Esophagus (tissue), 2 donors: Measurements from ENCODE around the gene GAS6. TPM values are rescaled to one million over a fixed set of nuclear protein-coding genes. Genes with fewer than 3 reads are reported as not detected.

Source experiments
- H3K27ac ChIP-seq, 2 donors: one replicate each; pipeline ENCODE4 v1.5.1; 2013; ENCODE audit warnings: low read depth in 2 of 2, mild to moderate bottlenecking in 2 of 2, inconsistent platforms in 1 of 2, low read length in 1 of 2, moderate library complexity in 1 of 2
- H3K27me3 ChIP-seq, 2 donors: one replicate each; pipeline ENCODE4 v1.6.1; 2013; ENCODE audit warnings: low read length in 2 of 2, control low read depth in 1 of 2, mild to moderate bottlenecking in 1 of 2; ENCODE audit not compliant: insufficient read depth in 2 of 2, control insufficient read depth in 1 of 2
- H3K36me3 ChIP-seq, 2 donors: one replicate each; pipeline ENCODE4 v1.6.1; 2013; ENCODE audit warnings: low read length in 1 of 2; ENCODE audit not compliant: control insufficient read depth in 2 of 2, insufficient read depth in 2 of 2
- H3K4me1 ChIP-seq, 2 donors: one replicate each; pipeline ENCODE4 v1.6.1; 2013; ENCODE audit warnings: low read length in 1 of 2; ENCODE audit not compliant: control insufficient read depth in 2 of 2, insufficient read depth in 2 of 2
- H3K4me3 ChIP-seq, 2 donors: one replicate each; pipeline ENCODE4 v1.5.1; 2013; ENCODE audit warnings: low read length in 2 of 2, mild to moderate bottlenecking in 2 of 2, low read depth in 1 of 2, moderate library complexity in 1 of 2
- H3K9me3 ChIP-seq, 2 donors: one replicate each; pipeline ENCODE4 v1.6.1; 2013; ENCODE audit warnings: mild to moderate bottlenecking in 2 of 2, low read depth in 1 of 2, low read length in 1 of 2, moderate library complexity in 1 of 2; ENCODE audit not compliant: control insufficient read depth in 2 of 2, insufficient read depth in 1 of 2
- WGBS, 2 donors: extraction: QIAGEN DNeasy Blood & Tissue Kit; methylation state at CpG; one replicate each; pipeline ENCODE4 v1.1.7; 2013; 5-methylcytosine and 5-hydroxymethylcytosine counted together
- polyA plus RNA-seq, 2 donors: library from polyadenylated mRNA; stranded (reverse); fragments of 200-250 nt; gene quantifications; one replicate each; pipeline ENCODE4 v1.2.3, GENCODE V29; 2013
- donor health status: healthy with polysubstance abuse.
- donor health status: Bipolar disorder and iron deficiency.

GAS6 gene
- polyA plus RNA-seq, 2 donors = 47.3 to 56.5 TPM

DNA sequence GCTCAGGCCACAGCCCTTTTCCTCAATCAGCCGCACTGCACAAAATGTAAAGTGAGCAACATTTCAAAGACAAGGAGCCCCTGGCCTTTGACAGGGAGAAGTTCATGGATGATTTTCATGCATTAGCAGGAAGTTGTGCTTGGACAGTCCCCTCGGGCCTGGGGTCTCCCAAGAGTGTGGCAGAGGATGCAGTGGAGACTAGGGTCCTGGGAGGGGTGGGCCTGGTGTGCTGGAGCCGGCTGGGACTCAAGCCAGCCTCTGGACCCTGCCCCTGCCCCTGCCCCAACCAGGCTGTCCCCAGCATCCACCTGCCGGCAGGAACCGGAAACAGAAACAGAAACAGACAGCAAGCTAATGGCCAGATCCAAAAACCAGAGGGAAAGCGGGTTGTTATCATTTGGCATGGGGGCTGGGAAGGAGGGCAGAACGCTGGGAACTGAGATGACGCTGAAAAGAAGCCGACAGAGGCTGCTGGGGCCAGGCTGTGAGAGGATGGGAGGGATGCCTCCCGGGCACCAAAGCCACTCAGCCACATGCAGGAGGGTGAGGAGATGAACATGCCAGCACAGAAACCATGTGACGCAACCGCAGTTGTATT is 2.3 kb downstream of the GAS6 start:
- H3K27ac ChIP-seq = peak overlapping the region in 1 of 2 donors; percentile 42
- no peaks in the 10 kb centered on the region for H3K9me3 ChIP-seq
- 43 to 52% methylated on average over 12 of the region's 12 CpGs for WGBS, 2 donors
- H3K27me3 ChIP-seq = no peaks in the 10 kb centered on the region
- H3K36me3 ChIP-seq = peaks cover 0 to 7% of the 10 kb centered on the region in 2 donors
- H3K4me3 ChIP-seq = no peak overlapping the region
- peaks cover 3 to 24% of the 10 kb centered on the region in 2 donors for H3K4me1 ChIP-seq

DNA sequence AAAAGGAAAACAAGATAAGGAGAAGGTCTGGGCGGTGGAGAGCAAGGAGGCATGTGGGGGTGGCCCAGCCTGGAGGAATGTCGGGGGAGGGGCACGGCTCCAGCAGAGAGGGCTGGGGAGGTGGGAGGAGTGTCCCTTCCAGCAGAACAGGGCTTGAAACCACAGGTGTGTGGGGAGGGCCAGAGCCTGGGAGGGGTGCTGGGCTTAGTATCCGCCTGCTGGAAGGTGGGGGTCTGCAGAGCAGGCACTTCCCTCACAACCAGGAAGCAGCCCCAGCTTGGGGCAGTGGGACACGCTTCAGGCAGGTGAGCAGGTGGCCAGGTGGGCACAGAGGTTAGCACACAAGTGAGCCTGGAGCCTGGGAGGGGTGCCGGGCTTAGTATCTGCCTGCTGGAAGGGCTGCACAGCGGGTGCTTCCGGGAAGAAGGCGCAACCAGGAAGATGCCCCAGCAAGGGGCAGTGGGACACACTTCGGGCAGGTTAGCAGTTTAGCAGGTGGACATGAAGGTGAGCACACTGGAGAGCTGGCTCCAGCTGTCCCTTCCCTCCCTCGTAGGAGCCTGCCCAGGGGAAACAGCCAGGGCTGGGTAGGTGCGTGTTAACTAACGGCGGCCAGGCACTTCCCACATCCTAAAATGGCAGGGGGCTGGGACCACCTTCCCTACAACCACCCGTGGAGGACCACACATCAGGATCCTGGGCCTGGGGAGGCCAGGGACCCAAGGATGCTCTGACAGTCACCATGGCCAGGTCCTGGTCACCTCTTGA is 3.0 kb downstream of the GAS6 start:
- no peaks in the 10 kb centered on the region for H3K27me3 ChIP-seq
- peaks cover 6 to 29% of the 10 kb centered on the region in 2 donors for H3K4me1 ChIP-seq
- H3K36me3 ChIP-seq = peaks cover 0 to 7% of the 10 kb centered on the region in 2 donors
- H3K9me3 ChIP-seq = no peaks in the 10 kb centered on the region
- peak overlapping the region; percentile 1 to 42 for H3K27ac ChIP-seq
- H3K4me3 ChIP-seq = no peak overlapping the region
- WGBS, 2 donors = 58 to 65% methylated on average over 15 of the region's 15 CpGs

GRCh38 chr13:113860051-113860664 is 3.7 kb downstream of the GAS6 start:
- 59 to 67% methylated on average over 12 of the region's 12 CpGs for WGBS, 2 donors

GRCh38 chr13:113859311-113860050 is 4.4 kb downstream of the GAS6 start:
- Histone ChIP-seq H3K4me3 (no peak overlapping the region), H3K27ac (no peak overlapping the region), H3K36me3 (peaks cover 0 to 7% of the 10 kb centered on the region in 2 donors), H3K27me3 (no peaks in the 10 kb centered on the region), H3K9me3 (no peaks in the 10 kb centered on the region), H3K4me1 (peaks cover 6 to 41% of the 10 kb centered on the region in 2 donors)
- WGBS, 2 donors = 90 to 93% methylated on average over 4 of the region's 4 CpGs

More at GRCh38 chr13:113860051-113860664, 3.7 kb downstream of the GAS6 start:
- H3K27ac ChIP-seq = peak overlapping the region in 1 of 2 donors; percentile 1
- H3K4me3 ChIP-seq = no peak overlapping the region
- H3K27me3 ChIP-seq = no peaks in the 10 kb centered on the region
- H3K4me1 ChIP-seq = peaks cover 9 to 36% of the 10 kb centered on the region in 2 donors
- H3K9me3 ChIP-seq = no peaks in the 10 kb centered on the region
- peaks cover 0 to 7% of the 10 kb centered on the region in 2 donors for H3K36me3 ChIP-seq

- Histone ChIP-seq H3K9me3 (no peaks in the 10 kb centered on the region), H3K4me1 (peaks cover 6 to 49% of the 10 kb centered on the region in 2 donors), H3K4me3 (no peak overlapping the region), H3K36me3 (peaks cover 0 to 7% of the 10 kb centered on the region in 2 donors), H3K27ac (peak overlapping the region in 1 of 2 donors; percentile 26), H3K27me3 (no peaks in the 10 kb centered on the region)
- WGBS, 2 donors = 47 to 55% methylated on average over 20 of the region's 20 CpGs
These were observed 6.2 kb downstream of the GAS6 start for GRCh38 chr13:113857531-113858195.

DNA sequence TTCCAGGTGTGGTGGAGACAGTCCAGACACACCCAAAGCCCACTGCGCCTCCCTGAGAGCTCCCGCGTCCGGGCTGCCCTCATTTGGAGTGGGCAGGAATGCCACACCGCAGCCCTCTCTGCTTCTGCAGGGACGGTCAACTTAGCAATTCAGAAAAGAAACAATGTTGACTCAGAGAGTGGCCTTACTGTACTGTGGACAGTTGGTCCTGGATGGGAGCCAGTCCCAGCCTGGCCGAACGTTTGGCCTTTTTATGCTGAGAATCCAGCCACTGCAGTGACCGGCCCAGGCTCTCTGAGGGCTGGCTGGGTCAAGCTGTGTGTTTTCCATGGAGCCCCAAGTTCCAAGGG is 7.2 kb downstream of the GAS6 start:
- Histone ChIP-seq H3K27me3 (no peaks in the 10 kb centered on the region), H3K4me3 (no peak overlapping the region), H3K27ac (no peak overlapping the region), H3K9me3 (no peaks in the 10 kb centered on the region), H3K4me1 (peaks cover 6 to 43% of the 10 kb centered on the region in 2 donors), H3K36me3 (peaks cover 0 to 7% of the 10 kb centered on the region in 2 donors)
- 48 to 61% methylated on average over 9 of the region's 9 CpGs for WGBS, 2 donors

- Histone ChIP-seq H3K27me3 (no peaks in the 10 kb centered on the region), H3K4me3 (no peak overlapping the region), H3K36me3 (peaks cover 0 to 7% of the 10 kb centered on the region in 2 donors), H3K4me1 (peaks cover 6 to 41% of the 10 kb centered on the region in 2 donors), H3K27ac (peak overlapping the region; percentile 27 to 58), H3K9me3 (no peaks in the 10 kb centered on the region)
- 80 to 87% methylated on average over 25 of the region's 25 CpGs for WGBS, 2 donors
These were observed 7.8 kb downstream of the GAS6 start for GRCh38 chr13:113855931-113856715.

GRCh38 chr13:113855012-113855921 is 8.6 kb downstream of the GAS6 start:
- no peak overlapping the region for H3K4me3 ChIP-seq
- 58 to 68% methylated on average over 33 of the region's 33 CpGs for WGBS, 2 donors

More at GRCh38 chr13:113855012-113855921, 8.6 kb downstream of the GAS6 start:
- Histone ChIP-seq H3K4me1 (peaks cover 6 to 36% of the 10 kb centered on the region in 2 donors), H3K27me3 (no peaks in the 10 kb centered on the region), H3K9me3 (no peaks in the 10 kb centered on the region), H3K36me3 (peaks cover 0 to 7% of the 10 kb centered on the region in 2 donors), H3K27ac (peak overlapping the region; percentile 27 to 58)
